Glomerular endothelial cell (primary cell): ENCODE results near the gene AGBL2. TPM values are rescaled to one million over a fixed set of nuclear protein-coding genes. Genes with fewer than 3 reads are reported as not detected.
"Not testable (repeated sequence)": the region's sequence is repeated elsewhere in the genome, so short reads cannot be mapped to it uniquely, and the experiment has no call there.

Experiments
- DNase-seq: peaks from one replicate; pipeline ENCODE4 v3.0.0-alpha.2; 2011; ENCODE audit warnings: low read depth, low spot score; ENCODE audit errors: extremely low read depth
- total RNA-seq: library from RNA; depleted of rRNA; stranded (reverse); fragments of >200 nt; gene quantifications from 2 replicates; pipeline ENCODE4 v1.2.3, GENCODE V29; 2015

The AGBL2 gene
- total RNA-seq, 1 donor from 2014 or later, result not detected

DNA sequence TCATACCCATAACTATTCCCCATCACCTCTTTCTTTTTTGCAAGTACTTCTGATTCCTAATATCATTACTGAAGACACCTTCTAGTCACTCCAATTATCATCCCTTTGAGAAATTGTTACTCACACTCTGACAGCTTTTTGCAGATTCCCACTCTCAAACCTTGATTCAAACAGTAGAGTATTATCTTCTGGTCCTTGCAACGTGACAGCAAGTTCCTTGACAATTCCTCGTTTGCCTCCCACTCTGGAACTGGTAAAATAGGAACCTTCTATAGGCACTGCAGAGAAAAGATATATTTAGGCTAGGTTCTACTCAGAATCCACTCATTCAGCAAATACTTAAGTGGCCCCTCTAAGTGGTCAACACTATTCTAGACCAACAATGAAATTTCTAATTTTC lies 23.2 kb downstream of the AGBL2 start:
- no peak for DNase-seq

- no peak for DNase-seq
These were observed 25.7 kb downstream of the AGBL2 start for GRCh38 chr11:47689480-47689879.

- DNase-seq, result no peak
These were observed 26.2 kb downstream of the AGBL2 start for GRCh38 chr11:47688991-47689390.

- no peak for DNase-seq
These were observed 27.1 kb downstream of the AGBL2 start for GRCh38 chr11:47688111-47688510.

DNA sequence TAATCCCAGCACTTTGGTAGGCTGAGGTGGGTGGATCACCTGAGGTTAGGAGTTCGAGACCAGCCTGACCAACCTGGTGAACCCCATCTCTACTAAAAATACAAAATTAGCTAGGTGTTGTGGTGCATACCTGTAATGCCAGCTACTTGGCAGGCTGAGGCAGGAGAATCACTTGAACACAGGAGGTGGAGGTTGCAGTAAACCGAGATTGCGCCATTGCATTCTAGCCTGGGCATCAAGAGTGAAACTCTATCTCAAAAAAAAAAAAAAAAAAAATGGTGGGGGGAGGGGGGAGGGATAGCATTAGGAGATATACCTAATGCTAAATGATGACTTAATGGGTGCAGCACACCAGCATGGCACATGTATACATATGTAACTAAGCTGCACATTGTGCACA lies 28.5 kb downstream of the AGBL2 start:
- DNase-seq, result not testable (repeated sequence)

DNA sequence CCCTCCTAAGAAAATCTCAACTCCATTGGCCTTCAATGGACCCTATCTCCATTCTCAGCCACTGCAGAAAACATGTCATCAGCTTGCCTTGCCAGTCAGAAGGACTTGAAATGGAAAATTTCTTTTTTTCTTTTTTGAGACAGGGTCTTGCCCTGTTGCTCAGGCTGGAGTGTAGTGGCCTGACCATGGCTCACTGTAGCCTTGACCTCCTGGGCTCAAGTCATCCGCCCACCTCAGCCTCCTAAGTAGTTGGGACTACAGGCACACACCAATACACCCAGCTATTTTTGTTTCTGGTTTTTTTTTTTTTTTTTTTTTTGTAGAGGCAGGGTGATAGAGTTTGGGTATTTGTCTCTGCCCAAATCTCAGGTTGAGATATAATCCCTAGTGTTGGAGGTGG lies 29.0 kb downstream of the AGBL2 start:
- DNase-seq, result no peak

DNA sequence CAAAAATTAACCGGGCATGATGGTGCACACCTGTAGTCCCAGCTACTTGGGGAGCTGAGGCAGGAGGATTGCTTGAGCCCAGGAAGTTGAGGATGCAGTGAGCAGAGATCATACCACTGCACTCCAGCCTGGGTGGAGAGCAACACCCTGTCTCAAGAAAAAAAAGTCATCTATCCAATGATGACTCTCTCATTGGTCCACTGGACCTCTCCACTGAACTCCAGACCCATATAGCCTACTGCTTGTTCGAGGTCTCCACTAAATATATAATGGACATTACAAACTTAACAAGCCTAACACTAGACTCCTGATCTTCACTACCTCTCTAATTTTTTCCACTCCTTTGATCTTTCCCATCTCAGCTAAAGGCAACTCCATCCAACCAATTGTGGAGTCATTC lies 39.3 kb downstream of the AGBL2 start:
- DNase-seq, result no peak

- no peak for DNase-seq
These were observed 42.9 kb downstream of the AGBL2 start for GRCh38 chr11:47672283-47672730.

DNA sequence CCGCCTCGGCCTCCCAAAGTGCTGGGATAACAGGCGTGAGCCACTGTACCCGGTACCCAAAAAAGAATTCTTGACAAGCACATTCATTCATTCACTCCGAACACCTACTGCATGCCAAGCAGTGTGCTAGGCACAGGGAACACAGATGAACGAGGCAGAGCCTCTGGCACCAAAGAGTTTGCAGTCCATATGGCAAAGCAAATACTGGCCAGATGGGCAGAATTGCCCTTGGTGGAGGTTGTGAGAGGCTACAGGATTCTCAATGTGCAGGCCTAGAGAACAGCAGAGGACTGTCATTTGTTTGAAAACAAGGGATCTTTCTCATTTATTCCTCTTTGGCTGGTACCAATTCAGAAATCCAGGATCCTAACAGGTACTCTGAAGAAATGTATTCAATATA lies 45.3 kb downstream of the AGBL2 start:
- DNase-seq, result no peak

DNA sequence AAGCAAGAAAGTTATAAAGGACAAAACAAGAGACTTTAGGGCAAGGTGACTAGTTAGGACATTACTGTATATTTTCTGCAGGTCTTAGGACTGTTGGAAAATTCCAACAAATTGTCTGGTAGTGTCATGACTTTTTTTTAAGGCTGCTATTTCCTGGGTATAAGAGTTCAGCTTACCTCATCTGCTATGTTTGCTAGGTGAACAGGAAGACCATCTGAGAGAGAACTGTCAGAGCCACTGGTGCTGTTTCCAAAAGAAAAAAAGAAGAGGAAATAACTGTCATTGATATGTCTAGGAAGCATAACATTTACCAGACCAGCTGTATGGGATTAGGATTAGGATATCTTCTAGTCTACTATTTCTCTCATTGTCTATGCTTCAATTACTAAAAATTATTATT lies 46.5 kb downstream of the AGBL2 start:
- no peak for DNase-seq

- DNase-seq, result no peak
These were observed 47.6 kb downstream of the AGBL2 start for GRCh38 chr11:47667555-47667954.

DNA sequence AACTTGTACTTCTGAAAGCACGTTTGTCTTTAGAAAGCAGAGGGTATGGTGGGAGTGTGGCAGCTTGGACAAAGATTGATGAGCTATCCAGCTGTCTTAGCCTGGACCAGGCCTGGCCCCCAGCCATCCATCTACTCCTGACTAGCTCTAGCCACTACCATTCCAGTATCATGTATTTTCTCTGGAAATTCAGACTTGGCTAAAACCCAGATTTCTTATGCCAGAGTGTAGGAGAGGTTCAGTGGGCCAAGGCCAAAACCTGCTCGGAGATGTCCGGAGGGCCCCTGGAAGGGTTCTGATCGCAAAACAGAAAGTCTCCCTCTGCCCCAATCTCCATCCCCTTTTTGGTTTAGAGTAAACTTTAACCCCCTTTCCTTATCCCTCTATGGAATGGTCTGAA lies 48.0 kb downstream of the AGBL2 start:
- DNase-seq, result no peak

- DNase-seq, result not testable (repeated sequence)
These were observed 50.2 kb downstream of the AGBL2 start for GRCh38 chr11:47664936-47665335.

DNA sequence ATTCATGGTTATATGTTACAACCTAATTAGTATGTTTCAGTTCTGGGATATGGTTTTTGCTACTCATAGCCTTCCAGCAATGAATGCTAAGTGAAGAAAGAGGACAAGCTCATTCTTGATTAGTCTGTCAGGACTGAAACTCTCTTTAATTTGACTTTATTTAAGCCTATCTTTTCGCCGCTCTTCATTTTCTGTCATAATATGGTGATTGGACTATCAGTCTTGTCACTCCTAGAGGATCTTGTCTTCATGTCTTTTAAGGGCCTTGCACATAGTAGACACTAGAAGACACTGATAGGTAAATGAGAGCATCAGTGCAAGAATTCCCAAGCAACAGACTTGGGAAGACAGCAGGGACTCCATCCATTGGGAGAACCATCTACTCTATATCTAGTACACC lies 53.9 kb downstream of the AGBL2 start:
- no peak for DNase-seq

- no peak for DNase-seq
These were observed 55.9 kb downstream of the AGBL2 start for GRCh38 chr11:47659276-47659675.

- no peak for DNase-seq
These were observed 58.8 kb downstream of the AGBL2 start for GRCh38 chr11:47656260-47656885.

DNA sequence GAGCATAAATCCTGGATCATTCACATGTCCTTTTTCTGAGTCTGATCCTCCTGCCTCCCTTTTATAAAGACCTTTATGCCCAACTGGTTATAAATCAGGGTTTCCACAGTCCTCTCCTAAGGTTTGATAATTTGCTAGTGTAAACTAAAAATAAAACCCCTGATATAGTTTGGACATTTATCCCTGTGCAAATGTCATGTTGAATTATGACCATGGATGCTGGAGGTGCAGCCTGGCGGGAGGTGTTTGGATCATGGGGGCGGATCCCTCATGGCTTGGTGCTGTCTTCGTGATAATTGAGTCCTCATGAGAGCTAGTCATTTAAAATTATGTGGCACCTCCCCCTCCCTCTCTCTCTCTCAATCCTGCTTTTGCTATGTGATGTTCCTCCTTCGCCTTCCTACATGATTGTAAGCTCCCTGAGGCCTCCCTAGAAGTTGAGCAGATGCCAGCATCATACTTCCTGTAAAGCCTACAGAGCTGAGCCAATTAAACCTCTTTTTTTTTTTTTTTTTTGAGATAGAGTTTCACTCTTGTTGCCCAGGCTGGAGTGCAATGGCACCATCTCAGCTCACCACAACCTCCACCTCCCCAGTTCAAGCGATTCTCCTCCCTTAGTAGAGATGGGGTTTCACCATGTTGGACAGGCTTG lies 63.2 kb downstream of the AGBL2 start:
- DNase-seq, result no peak

GRCh38 chr11:47649276-47649675 lies 65.9 kb downstream of the AGBL2 start:
- no peak for DNase-seq

DNA sequence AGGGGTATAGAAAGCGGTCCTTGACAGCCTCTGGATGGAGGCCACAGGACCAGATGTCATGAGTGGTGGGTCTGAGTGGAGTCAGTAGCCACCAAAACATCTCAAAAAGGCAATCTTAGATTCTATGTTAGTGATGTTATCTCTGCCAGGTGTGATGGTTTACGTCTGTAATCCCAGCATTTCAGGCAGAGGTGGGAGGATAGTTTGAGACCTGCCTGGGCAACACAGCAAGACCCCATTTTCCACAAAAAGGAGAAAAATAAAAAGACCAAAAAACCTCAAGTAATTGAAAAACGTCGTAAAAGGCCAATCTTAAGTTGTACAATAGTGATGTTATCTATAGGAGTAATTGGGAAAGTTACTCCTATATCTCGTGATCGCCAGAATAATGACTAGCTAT lies 69.2 kb downstream of the AGBL2 start:
- no peak for DNase-seq

- no peak for DNase-seq
These were observed 69.7 kb downstream of the AGBL2 start for GRCh38 chr11:47645500-47645899.

DNA sequence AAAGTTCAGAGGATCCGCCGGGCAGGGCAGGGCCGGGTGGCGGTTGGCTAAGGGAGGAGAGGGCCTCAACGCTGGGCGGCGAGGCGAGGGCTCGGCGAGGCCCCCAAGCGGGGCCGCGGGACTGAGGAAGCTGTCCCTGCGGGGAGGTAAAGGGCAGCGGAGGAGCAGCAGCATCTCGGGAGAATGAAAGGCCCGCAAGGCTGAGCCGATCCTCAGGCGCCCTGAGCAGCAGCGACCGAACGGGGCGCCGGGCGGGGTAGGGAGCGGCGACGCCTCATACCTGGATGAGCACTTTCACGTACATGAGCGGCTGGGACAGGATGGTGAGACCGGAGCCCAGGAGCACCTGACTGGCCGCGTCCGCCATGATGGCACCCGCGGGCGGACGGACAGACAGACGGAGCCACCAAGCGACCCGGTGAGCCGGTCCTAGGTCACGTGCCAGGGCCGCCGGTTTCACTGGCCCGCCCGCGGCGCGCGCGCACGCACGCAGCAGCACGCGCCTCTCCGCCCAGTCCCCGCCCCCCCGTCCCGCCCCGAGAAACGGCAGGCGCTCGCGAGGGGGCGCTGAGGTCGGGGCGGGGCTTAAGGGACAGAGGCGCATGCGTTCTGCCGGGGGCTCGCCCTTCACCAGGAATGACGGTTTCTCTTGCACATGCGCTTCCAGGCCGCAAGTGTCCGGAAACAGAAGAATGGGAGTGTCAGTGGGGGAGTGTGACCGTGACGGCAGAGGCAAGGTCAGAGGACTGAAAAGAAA lies 72.9 kb downstream of the AGBL2 start, which contains the start of gene MTCH2:
Gene MTCH2 (minus strand): TSS at position 461 of the 757 bp plus-strand sequence. CDS start 94 bp downstream, at position 367.
- peak; percentile 75 for DNase-seq

DNA sequence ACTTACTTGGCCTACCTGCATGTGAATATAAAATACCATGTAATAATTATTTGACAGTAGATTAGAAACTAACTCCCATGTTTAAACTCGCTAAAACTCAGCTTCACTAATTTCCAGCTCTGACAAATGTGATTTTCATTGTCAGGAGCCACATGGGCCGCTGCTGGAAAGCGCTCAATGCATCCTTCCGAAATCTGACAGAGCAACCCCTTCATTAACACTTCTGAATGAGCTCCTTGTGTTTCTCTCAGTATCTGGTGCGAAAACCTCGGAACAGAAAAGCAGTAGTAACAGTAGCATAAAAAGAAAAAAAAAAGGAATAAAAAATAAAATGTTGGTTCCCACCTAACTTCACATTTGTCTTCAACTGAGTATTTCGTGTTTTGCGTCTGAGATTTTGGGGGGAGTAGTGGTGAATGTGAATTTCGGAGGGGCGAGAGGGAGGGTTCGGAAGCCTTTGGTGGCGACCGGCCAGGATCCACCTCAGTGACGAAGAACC lies 73.5 kb downstream of the AGBL2 start:
- no peak for DNase-seq
